HG02870 (cell line): ENCODE measurements around the gene TMEM215.
"Not testable (repeated sequence)": the region's sequence is repeated elsewhere in the genome, so short reads cannot be mapped to it uniquely, and the experiment has no call there.

Experiments used
- ATAC-seq: cut with Tn5 transposase; IDR thresholded peaks from one replicate; pipeline ENCODE4 v1.9.1; 2021; ENCODE audit warnings: mild to moderate bottlenecking, moderate library complexity; ENCODE audit not compliant: unreplicated experiment

Gene TMEM215, protein sequence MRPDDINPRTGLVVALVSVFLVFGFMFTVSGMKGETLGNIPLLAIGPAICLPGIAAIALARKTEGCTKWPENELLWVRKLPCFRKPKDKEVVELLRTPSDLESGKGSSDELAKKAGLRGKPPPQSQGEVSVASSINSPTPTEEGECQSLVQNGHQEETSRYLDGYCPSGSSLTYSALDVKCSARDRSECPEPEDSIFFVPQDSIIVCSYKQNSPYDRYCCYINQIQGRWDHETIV

DNA sequence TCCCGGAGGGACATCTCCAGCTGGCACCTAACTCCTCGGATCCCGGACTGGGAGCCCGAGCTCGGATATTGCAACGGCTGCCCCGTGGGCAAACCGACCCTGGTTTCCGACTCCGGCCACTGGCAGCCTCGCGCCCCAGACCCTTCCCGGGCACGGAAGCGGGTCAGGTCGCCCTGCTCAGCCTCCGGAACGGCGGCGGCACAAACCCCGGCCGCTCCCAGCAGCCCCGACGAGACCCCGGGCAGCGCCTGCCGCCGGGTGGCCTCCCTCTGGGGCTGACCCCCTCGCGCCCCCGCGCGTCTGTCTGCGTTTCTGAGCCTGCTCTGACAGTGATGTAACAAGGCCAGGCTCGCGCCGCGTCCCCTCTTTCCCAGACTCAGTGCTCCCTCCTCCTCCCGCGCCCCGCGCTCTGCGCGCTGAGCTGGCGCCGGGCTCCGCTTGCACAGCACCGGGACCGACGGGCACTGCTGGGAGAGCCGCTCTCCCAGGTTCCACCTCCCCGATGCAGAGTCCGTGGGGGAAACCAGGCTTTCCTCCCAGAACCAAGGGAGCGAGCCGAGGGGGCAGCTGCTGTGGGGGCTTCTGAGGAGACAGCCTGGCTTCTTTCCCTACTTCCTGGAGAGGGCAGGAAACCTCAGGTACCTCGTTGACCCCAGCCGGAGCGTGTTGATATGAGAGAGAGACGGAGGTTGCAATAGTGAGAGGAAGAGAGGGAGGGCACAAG is at the start of gene TMEM215:
TMEM215 (plus strand) TSS at position 373 of the 724 bp plus-strand sequence. CDS start 644 bp downstream, outside the sequence.
- ATAC-seq, result no peak

DNA sequence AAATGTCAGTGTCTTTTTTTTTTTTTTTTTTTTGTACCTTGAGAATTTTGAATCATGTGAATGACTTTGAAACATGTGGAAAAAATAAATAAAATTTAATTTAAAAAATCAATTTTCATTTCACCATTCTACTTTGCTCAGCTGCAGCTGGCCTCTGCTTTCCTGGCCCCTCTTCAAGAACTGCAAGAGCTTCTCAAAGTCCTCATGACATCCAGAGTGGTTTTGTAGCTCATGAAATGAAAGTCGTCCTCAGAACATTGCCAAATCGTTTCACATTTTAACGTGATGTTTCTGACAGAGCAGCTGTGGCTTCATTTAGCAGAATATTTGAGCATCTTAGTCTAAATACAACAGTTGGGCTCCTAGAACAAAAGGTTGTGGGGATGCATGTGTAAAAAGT is 47.9 kb upstream of the TMEM215 start:
- no peak for ATAC-seq

DNA sequence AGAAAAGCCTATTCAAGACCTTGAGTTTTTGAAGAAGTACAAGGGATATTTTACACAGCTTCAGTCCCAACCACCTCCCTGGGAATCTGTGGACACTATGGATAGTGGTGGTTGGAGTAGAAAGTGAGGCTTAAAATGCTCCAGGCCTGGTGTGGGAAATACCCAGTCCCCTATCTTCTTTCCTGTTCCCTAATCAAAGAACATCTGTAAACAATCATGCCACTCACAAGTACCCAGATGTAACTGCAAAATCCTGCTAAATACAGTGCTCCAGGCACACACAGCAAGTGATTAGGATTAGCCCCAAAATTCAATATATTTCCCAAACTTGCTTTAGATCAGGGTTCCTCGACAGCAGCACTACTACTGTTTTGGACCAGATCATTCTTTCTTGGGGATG is 46.0 kb upstream of the TMEM215 start:
- no peak for ATAC-seq

GRCh38 chr9:32738501-32739172 is 44.7 kb upstream of the TMEM215 start:
- no peak for ATAC-seq

DNA sequence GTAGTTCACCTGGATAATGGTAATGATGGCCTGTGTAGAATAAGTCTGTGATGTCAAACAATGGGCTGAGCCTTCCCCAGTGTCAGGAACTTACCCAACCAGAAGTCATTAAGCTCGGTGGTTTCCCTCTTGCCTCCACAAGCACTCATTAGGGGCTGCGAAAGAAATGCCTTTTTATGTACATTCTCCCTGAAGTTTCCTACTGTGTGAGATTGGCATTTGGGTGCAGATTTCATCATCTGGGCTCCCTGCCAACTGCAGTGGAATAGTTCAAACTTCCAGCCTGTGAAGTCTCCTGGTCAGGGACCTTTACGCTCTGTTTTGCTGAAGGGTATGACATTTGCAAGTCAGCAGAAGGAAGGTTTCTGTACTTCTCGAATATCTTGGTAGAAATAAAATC is 41.6 kb upstream of the TMEM215 start:
- no peak for ATAC-seq

DNA sequence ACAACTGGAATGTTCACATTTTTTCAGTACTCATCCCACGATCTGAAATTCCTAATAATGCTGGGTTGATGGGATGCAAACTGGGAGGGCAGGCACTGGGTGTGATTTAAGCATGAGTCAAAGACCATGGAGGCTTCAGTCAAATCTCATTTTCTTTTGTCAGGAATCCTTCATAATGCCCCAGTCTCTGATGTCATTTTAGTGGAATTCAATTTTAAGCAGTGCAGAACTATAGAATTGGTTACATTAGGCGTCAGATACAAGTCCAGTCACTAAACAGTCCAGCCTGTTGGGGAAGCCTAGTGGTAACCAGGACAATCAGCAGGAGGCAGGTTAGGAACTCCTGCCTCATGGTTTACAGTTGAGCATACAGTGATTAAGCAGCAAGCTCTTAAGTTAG is 41.0 kb upstream of the TMEM215 start:
- ATAC-seq, result no peak

DNA sequence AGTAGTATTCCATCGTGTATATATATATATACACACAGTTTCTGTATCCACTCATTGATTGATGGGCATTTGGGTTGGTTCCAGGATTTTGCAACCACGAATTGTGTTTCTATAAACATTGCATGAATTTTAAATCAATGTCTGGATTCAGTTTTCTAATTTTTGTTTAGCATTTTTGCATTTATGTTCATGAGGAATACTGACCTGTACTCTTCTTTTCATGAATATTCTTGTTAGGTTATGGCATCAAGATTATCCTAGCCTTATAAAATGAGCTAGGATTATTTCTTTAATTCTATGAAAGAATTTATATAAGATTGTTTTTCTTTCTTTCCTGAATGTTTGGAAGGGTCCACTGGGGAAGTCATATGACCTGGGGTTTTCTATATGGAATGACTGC is 35.3 kb upstream of the TMEM215 start:
- no peak for ATAC-seq

GRCh38 chr9:32755730-32756129 is 27.6 kb upstream of the TMEM215 start:
- ATAC-seq, result no peak

GRCh38 chr9:32764139-32764538 is 19.2 kb upstream of the TMEM215 start:
- ATAC-seq, result no peak

- ATAC-seq, result no peak
These were observed 8.1 kb upstream of the TMEM215 start for GRCh38 chr9:32775283-32775682.

DNA sequence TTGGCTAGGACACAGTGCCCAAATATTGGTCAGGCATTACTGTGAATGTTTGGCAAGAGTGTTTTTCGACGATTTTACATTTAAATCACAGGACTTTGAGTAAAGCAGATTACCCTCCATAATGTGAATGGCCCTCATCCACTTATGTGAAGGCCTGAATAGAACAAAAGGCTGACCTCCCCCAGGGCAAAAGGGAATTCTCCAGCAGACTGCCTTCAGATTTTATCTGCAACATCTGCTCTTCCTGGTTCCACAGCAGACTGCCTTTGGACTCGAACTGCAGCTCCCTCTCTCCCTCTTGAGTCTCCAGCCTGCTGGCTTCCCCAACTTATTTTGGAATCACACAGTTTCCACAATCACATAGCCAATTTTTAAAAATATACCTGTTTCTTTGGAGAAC is 7.1 kb upstream of the TMEM215 start:
- ATAC-seq, result no peak

GRCh38 chr9:32782476-32783167 is 718 bp upstream of the TMEM215 start:
- ATAC-seq, result no peak

DNA sequence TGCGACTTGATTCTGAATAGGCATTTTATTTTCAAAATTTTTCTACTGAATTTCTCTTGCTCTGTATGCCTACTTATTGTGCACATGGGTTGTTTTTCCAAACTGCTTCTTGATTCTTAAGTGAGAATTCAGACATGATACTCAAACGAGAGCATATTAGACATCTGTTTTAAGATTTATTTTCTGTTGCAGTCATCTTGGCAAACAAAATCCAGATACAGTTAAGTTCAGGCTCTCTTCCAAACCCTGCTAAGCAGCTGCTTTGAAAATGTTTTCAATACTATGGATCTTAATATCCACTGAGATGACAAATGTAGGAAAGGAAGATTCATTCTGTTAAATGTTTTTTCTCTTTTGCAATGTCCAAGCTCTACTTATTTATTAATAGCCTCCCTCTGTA is 4.5 kb downstream of the TMEM215 start:
- no peak for ATAC-seq

DNA sequence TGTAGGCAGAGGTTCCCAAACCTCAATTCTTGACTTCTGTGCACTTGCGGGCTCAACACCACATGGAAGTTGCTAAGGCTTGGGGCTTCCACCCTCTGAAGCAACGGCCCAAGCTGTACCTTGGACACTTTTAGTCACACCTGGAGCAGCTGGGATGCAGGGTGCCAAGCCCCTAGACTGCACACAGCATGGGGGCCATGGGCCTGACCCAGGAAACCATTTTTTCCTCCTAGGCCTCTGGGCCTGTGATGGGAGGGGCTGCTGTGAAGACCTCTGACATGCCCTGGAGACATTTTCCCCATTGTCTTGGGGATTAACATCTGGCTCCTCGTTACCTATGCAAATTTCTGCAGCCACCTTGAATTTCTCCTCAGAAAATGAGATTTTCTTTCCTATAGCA is 12.7 kb downstream of the TMEM215 start:
- ATAC-seq, result not testable (repeated sequence)

DNA sequence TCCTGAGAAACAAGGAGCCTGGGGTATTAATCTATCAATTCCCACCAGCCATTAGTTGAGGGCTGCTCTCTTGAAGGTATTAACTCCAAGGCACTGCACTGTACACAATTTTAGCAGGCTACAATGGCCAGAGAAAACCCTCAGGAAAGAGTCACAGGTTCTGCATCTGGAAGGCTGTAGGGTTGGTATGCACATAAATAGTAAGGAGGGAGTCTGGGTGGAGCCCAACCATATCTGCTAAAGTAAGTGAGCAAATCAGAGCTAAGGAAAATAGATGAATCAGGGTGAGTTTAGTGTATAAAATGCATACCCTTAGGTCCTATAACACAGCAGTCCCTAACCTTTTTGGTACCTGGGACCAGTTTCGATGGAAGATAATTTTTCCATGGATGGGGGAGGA is 18.2 kb downstream of the TMEM215 start:
- no peak for ATAC-seq

- ATAC-seq, result no peak
These were observed 23.9 kb downstream of the TMEM215 start for GRCh38 chr9:32807217-32807616.

DNA sequence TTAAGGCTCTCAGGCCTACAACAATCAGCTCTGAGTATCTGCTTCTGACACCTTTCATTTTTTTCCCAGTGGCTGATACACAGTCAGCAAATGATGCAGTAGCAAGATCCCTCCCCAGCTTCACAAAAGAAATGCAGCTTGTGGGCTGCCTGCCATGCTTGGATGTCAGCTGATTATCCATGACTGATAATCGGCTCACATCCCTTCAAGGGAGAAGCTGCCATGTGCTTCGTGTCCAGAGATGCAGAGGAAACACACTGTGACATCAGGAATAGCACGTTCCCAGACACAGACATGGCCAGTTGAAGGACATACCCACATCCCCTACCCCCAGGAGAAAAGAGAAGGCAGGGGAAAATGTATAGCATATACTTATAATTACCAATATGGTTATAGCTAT is 27.9 kb downstream of the TMEM215 start:
- ATAC-seq, result no peak

- ATAC-seq, result no peak
These were observed 37.0 kb downstream of the TMEM215 start for GRCh38 chr9:32820322-32820721.

DNA sequence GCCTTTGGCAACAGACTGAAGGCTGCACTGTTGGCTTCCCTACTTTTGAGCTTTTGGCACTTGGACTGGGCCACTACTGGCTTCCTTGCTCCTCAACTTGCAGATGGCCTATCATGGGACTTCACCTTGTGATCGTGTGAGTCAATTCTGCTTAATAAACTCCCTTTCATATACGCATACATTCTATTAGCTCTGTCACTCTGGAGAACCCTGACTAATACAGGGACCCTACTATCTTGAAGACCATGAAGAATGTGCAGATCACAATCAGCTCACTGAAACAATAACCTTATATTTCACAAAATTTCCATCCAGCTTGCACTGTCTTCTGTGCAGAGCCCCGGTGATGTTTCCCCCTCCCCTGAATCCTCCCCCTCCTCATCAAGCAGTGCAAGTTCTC is 39.8 kb downstream of the TMEM215 start:
- no peak for ATAC-seq

DNA sequence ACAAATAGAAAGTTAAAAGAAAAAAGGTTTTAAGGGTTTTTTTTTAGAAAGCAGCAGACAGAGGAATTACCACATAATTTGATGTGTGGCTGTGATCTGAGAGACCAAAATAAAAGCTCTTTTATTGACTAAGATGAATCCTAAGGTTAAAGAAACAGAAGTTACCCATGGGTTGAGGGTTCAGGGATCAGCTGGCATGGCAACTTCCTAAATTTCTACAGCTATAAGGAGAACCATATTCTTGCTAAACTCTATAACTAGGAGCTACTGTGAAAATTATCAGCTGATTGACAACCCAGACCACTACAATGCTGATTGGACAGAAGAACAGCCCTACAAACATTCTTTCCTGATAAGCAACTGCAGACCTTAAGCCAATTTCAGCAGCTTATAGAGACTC is 40.2 kb downstream of the TMEM215 start:
- ATAC-seq, result no peak

DNA sequence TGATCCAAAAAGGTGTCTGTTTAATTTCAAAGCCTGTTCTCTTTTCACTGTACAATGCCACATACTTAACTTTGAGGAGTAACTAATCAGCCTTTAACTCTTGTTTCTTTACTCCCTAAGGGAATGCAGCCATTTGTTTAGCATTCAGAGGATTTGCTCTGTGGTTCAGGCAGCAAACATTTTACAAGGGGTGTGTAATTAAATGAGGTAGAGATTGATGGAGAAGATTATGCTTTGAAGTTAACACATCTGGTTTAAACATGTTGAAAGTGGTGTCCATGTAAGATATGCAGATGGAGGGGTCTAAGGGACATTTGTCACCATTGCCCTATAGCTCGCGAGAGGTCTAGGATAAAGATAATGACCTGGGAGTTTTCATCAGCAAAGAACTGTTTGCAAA is 41.9 kb downstream of the TMEM215 start:
- ATAC-seq, result no peak

GRCh38 chr9:32828861-32829260 is 45.5 kb downstream of the TMEM215 start:
- no peak for ATAC-seq
